Ovary (tissue), 9 donors: ENCODE results near the gene KIAA1217. TPM values are rescaled to one million over a fixed set of nuclear protein-coding genes. Genes with fewer than 3 reads are reported as not detected.

ENCODE experiments used
- DNase-seq, 5 donors: peaks; one replicate each; pipeline ENCODE4 v3.0.0-alpha.2; 2019 to 2020
- H3K27ac ChIP-seq, 2 donors: fragments of 200-600 bp; one replicate each; pipeline versions ENCODE4 v1.5.1 to v1.8.0; 2019 to 2022
- H3K27me3 ChIP-seq: fragments of 200-600 bp; one replicate; pipeline ENCODE4 v1.8.0; 2022
- H3K36me3 ChIP-seq: fragments of 200-600 bp; sonication (generic); one replicate; pipeline ENCODE4 v1.5.1; 2019
- H3K4me1 ChIP-seq: one replicate; pipeline ENCODE4 v1.8.1; 2013; ENCODE audit warnings: mild to moderate bottlenecking, moderate library complexity; ENCODE audit not compliant: insufficient read depth
- H3K4me3 ChIP-seq: fragments of 200-600 bp; sonication (generic); one replicate; pipeline ENCODE4 v1.5.1; 2017
- H3K9me3 ChIP-seq, 2 donors: fragments of 200-600 bp in 1 of 2; sonication (generic) in 1 of 2; one replicate each; pipeline versions ENCODE4 v1.5.1 to v1.8.1; 2013 to 2019; ENCODE audit warnings: mild to moderate bottlenecking in 1 of 2, moderate library complexity in 1 of 2
- CTCF ChIP-seq, 3 donors: fragments of 450-650 bp in 2 of 3; fragments of 200-600 bp in 1 of 3; IDR thresholded peaks; one replicate each; pipeline versions ENCODE4 v1.5.1 to v1.8.0; 2016 to 2022; ENCODE audit warnings: antibody characterized with exemption in 3 of 3, mild to moderate bottlenecking in 1 of 3
- EP300 ChIP-seq: sonication (generic); formaldehyde crosslinking; IDR thresholded peaks from one replicate; pipeline ENCODE4 v1.6.1; 2017; ENCODE audit warnings: antibody characterized with exemption
- POLR2A ChIP-seq: fragments of 450-650 bp; IDR thresholded peaks from one replicate; pipeline ENCODE4 v1.6.1; 2017; ENCODE audit warnings: antibody characterized with exemption, mild to moderate bottlenecking, moderate library complexity
- WGBS, 3 donors: extraction: QIAGEN DNeasy Blood & Tissue Kit in 1 of 3; methylation state at CpG; one replicate each; pipeline versions ENCODE4 v1.1.5 to v1.1.7; 2013 to 2017; 5-methylcytosine and 5-hydroxymethylcytosine counted together
- intact Hi-C, 4 donors: fragments of 100-400 bp; cut with DNase I; formaldehyde crosslinking; loops; one replicate each; pipeline versions ENCODE4 v1.11.0 to v1.15.1; 2022 to 2023
- polyA plus RNA-seq, 2 donors: library from polyadenylated mRNA; stranded (reverse); fragments of 200-250 nt in 1 of 2; fragments of 350-450 nt in 1 of 2; fragmentation: Illumina TruSeq in 1 of 2; extraction: RNeasy Lipid Tissue Mini Kit (QIAGEN cat#74804) in 1 of 2; gene quantifications; one replicate each; pipeline ENCODE4 v1.2.3, GENCODE V29; 2013 to 2014
- total RNA-seq, 7 donors: library from RNA; depleted of rRNA in 2 of 7; stranded (reverse); fragments of >200 nt in 2 of 7; fragmentation: NEBNext Ultra II Directional in 3 of 7; extraction: Animal tissue kit (Norgen Biotek cat#: 25700) in 3 of 7; gene quantifications; one replicate each; pipeline versions ENCODE4 v1.1.0 to v1.2.4, GENCODE V29; 2016 to 2023
- donor health status: DM: no; HTN: no; CAD: no; lungs with moderate emphysema.
- donor health status: DM: no; HTN: no; CAD: no.
- donor health status: Bipolar disorder and iron deficiency.
- donor health status: DM: yes; HTN: yes; CAD: no.
- donor health status: DM: no; HTN: no; CAD: no.
- donor health status: DM: yes; HTN: yes; CAD: no.

KIAA1217 gene
- total and polyA plus RNA-seq, 9 donors, result 7.2 to 47.1 (median 23.0) TPM

DNA sequence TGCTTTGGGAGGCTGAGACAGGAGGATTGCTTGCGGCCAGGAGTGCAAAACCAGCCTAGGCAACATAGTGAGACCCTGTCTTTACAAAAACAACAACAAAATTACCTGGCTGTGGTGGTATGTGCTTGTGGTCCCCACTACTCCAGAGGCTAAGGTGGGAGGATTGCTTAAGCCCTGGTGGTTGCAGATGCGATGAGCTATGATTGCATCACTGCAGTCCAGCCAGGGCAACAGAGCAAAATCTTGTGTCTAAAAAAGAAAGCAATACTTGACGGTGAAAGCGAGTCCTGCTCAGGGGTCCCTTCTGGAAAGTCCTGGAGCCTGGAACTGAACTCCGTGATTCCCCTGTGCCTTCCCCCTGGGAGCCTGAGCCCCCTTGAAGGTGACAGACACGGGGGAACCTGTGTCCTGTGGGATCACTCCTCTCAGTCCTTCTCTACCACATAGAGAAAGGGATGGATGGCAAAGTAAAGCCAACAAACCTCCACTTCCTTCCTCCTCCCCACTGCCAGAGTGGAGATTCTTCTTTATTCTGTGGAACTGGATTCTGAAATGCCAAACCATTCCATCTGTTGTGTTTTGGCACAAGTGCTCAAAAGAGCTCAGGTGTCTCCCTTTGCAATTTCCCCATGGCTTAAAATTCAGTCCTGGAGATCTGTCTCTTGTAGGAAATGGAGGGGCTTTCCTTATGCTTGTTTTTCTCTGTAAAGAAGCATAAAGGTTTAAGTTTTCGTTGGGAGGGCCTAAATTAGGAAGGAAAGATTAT, 50.6 kb downstream of the KIAA1217 start:
- no peak for TF ChIP-seq EP300
- no peak for TF ChIP-seq CTCF (IDR thresholded peaks at IDR 0.05)
- no peak for TF ChIP-seq POLR2A
- DNase-seq, result no peak
- Histone ChIP-seq H3K27ac (no peak overlapping the region), H3K27me3 (no peaks in the 10 kb centered on the region), H3K36me3 (no peaks in the 10 kb centered on the region), H3K4me1 (peaks cover 2% of the 10 kb centered on the region), H3K4me3 (no peak overlapping the region), H3K9me3 (no peaks in the 10 kb centered on the region)
- intact Hi-C loops, result no loop called here
- WGBS, 3 donors, result 88 to 93% (median 92%) methylated on average over 7 of the region's 7 CpGs

GRCh38 chr10:24261627-24262026, 52.7 kb downstream of the KIAA1217 start:
- WGBS, 3 donors, result 85 to 89% (median 88%) methylated on average over 3 of the region's 3 CpGs

GRCh38 chr10:24262929-24263590, 54.1 kb downstream of the KIAA1217 start:
- 52 to 75% (median 66%) methylated on average over 7 of the region's 7 CpGs for WGBS, 3 donors
- Histone ChIP-seq H3K9me3 (no peaks in the 10 kb centered on the region), H3K4me3 (no peak overlapping the region), H3K4me1 (no peaks in the 10 kb centered on the region), H3K36me3 (no peaks in the 10 kb centered on the region), H3K27me3 (no peaks in the 10 kb centered on the region), H3K27ac (no peak overlapping the region)
- intact Hi-C loops, result no loop called here
- peak in 2 of 5 donors; percentile 21 to 26 for DNase-seq
- no peak for TF ChIP-seq CTCF (IDR thresholded peaks at IDR 0.05)
- TF ChIP-seq POLR2A, result no peak
- TF ChIP-seq EP300, result no peak

More at GRCh38 chr10:24261627-24262026, 52.7 kb downstream of the KIAA1217 start:
- Histone ChIP-seq H3K9me3 (no peaks in the 10 kb centered on the region), H3K4me3 (no peak overlapping the region), H3K27ac (no peak overlapping the region), H3K27me3 (no peaks in the 10 kb centered on the region), H3K36me3 (no peaks in the 10 kb centered on the region), H3K4me1 (no peaks in the 10 kb centered on the region)
- intact Hi-C loops, result no loop called here
- TF ChIP-seq EP300 (no peak), POLR2A (no peak)
- no peak for DNase-seq

DNA sequence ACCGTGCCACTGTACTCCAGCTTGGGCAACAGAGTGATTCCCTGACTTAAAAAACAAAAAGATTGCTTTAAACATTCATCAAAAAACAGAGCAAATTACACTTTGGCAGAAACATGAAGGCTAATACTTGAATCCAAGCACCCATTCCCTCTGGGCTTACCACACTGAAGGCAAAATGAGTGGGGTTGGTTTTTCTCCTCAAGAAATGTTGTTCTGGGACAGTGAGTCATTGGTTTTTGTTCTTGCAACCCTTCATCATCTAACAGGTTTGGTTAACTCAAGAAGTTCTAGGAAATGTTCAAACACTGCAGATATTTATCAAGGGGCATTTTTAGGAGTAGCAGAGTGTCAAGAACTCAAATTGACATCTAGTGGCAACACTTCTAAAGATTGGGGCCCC, 60.5 kb downstream of the KIAA1217 start:
- DNase-seq, result no peak
- no peaks in the 10 kb centered on the region for H3K36me3 ChIP-seq
- no peak overlapping the region for H3K4me3 ChIP-seq
- no peaks in the 10 kb centered on the region for H3K9me3 ChIP-seq
- no peaks in the 10 kb centered on the region for H3K4me1 ChIP-seq
- no peak for TF ChIP-seq CTCF (IDR thresholded peaks at IDR 0.05)
- no peak for TF ChIP-seq EP300
- TF ChIP-seq POLR2A, result no peak
- intact Hi-C loops, result no loop called here
- H3K27ac ChIP-seq, result no peak overlapping the region
- no peaks in the 10 kb centered on the region for H3K27me3 ChIP-seq
- WGBS, 3 donors, result 92 to 98% (median 96%) methylated on average over 1 of the region's 1 CpG

- Histone ChIP-seq H3K4me3 (no peak overlapping the region), H3K36me3 (no peaks in the 10 kb centered on the region), H3K4me1 (no peaks in the 10 kb centered on the region), H3K27ac (no peak overlapping the region), H3K9me3 (no peaks in the 10 kb centered on the region), H3K27me3 (no peaks in the 10 kb centered on the region)
- intact Hi-C loops, result no loop called here
- TF ChIP-seq POLR2A, result no peak
- no peak for TF ChIP-seq CTCF (IDR thresholded peaks at IDR 0.05)
- no peak for DNase-seq
- 90 to 93% (median 91%) methylated on average over 7 of the region's 7 CpGs for WGBS, 3 donors
Observed at GRCh38 chr10:24272374-24272773, 63.4 kb downstream of the KIAA1217 start.
